Dedifferentiated amniotic fluid mesenchymal stem cell (primary cell): Measurements from ENCODE around the gene BLOC1S1.

Experiments used
- DNase-seq: peaks from one replicate; pipeline ENCODE4 v3.0.0-alpha.2; 2016; ENCODE audit errors: extremely low spot score

Gene BLOC1S1

GRCh38 chr12:55715833-55716581 lies at the start of gene BLOC1S1:
Gene BLOC1S1, plus strand, starts transcription at chr12:55716046. Its CDS starts 6 bp downstream, at chr12:55716052.
- DNase-seq, result peak; percentile 77

GRCh38 chr12:55666508-55666907 lies 49.3 kb upstream of the BLOC1S1 start:
- DNase-seq, result no peak

GRCh38 chr12:55670276-55670675 lies 45.6 kb upstream of the BLOC1S1 start:
- DNase-seq, result no peak

GRCh38 chr12:55671746-55672145 lies 44.1 kb upstream of the BLOC1S1 start:
- no peak for DNase-seq

GRCh38 chr12:55673638-55674037 lies 42.2 kb upstream of the BLOC1S1 start:
- DNase-seq, result no peak

- no peak for DNase-seq
Measured at GRCh38 chr12:55675666-55676065, 40.2 kb upstream of the BLOC1S1 start.

GRCh38 chr12:55676707-55677106 lies 39.1 kb upstream of the BLOC1S1 start:
- no peak for DNase-seq

- DNase-seq, result no peak
Measured at GRCh38 chr12:55679691-55680090, 36.2 kb upstream of the BLOC1S1 start.

- DNase-seq, result no peak
Measured at GRCh38 chr12:55681142-55682077, 34.4 kb upstream of the BLOC1S1 start.

GRCh38 chr12:55682087-55682796 lies 33.6 kb upstream of the BLOC1S1 start:
- DNase-seq, result no peak

GRCh38 chr12:55683676-55684075 lies 32.2 kb upstream of the BLOC1S1 start:
- DNase-seq, result no peak

- DNase-seq, result no peak
Measured at GRCh38 chr12:55684761-55685370, 31.0 kb upstream of the BLOC1S1 start.

- no peak for DNase-seq
Measured at GRCh38 chr12:55685671-55686070, 30.2 kb upstream of the BLOC1S1 start.

- no peak for DNase-seq
Measured at GRCh38 chr12:55686366-55687010, 29.4 kb upstream of the BLOC1S1 start.

- DNase-seq, result no peak
Measured at GRCh38 chr12:55687746-55688145, 28.1 kb upstream of the BLOC1S1 start.

GRCh38 chr12:55688716-55689655 lies 26.9 kb upstream of the BLOC1S1 start:
- DNase-seq, result no peak

GRCh38 chr12:55692631-55693322 lies 23.1 kb upstream of the BLOC1S1 start:
- DNase-seq, result no peak

- DNase-seq, result no peak
Measured at GRCh38 chr12:55693323-55694187, 22.3 kb upstream of the BLOC1S1 start.

GRCh38 chr12:55694188-55694515 lies 21.7 kb upstream of the BLOC1S1 start:
- DNase-seq, result no peak
